ENCODE data around the gene FNTB. TPM values are rescaled to one million over a fixed set of nuclear protein-coding genes. Genes with fewer than 3 reads are reported as not detected.

Gene FNTB
- total RNA-seq, 2 donors from 2014 or later: 17.2 to 30.9 TPM

DNA sequence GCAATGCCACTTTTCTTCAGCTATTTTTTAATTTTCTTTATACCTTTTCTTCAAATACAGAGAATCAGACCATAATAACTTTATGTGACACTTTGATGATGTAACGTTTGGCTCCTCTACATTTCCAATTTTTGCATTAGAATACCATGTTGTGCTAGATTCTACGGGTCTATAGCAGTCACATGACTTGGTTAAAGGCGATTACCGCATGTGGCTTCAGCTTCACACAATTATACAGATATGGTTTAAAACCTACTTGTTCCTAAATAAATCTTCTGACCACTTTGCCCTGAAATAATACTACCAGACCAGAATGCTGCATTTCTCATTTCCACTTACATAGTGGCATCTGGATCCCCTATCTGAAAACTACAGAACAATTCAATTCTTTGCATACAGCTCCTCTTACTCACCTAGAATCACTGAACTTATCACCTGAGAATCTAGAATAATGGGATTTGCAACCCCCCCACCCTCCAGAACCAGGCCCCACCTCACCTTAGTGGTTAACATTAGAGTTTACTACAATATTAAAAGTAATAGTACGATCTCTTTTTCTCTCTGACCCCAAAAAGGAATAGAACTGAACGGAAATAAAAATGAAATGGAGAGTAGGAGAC, 114.3 kb downstream of the FNTB start:
- Mint-ChIP-seq H3K36me3 (peaks cover 18 to 24% of the 10 kb centered on the region in 2 donors), H3K9me3 (no peaks in the 10 kb centered on the region), H3K27ac (peak overlapping the region; percentile 87 to 98)
- no peak for ATAC-seq
- no peak for DNase-seq (ENCODE audit: low spot score in 2 of 2)

DNA sequence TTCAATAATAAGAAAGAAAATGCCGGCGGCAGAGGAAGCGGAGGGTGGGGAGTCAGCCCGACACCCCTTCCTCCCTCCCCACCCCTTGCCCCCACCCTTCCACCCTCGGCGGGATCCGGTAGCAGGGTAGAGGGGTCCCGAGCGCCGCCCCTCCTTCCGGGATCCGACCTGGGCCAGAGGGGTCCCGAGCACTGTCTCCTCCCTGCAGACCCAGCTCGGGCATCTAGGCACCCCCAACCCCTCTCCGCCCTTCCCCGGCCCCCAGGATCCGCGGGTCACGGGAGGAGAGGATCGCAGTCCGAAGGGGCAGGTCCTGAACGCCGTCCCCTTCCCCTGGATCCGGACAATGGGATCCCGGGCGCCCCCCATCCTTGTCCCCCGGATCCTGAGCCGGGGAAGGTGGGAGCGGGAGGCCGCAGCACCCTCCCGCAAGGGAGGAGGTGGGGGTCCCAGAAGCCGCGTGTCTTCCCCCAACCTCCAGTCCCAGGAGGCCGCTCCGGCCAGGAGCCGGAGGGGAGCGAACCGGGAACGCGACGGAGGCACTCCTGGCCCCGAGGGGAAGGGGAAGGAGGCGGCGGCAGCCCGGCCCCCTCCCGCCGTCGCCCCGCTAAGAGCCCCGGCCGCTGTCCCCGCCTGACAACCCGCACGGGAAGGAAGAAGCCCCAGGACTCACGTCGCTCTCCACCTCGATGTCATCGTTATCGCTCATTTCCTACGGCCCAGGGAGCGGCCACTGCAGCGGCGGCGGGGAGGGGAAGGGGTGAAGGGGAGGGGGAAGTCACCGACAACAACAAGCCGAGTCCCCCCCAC, 115.1 kb downstream of the FNTB start:
- peak; percentile 25 to 65 for DNase-seq (ENCODE audit: low spot score in 2 of 2)
- H3K9me3 Mint-ChIP-seq: no peaks in the 10 kb centered on the region
- peaks cover 16 to 17% of the 10 kb centered on the region in 2 donors for H3K36me3 Mint-ChIP-seq
- no peak for ATAC-seq
- H3K27ac Mint-ChIP-seq: peak overlapping the region; percentile 87 to 98

GRCh38 chr14:65102441-65103149, 115.9 kb downstream of the FNTB start, which contains the start of gene MAX:
MAX (minus strand) TSS chr14:65102517; CDS start chr14:65102339, 178 bp downstream.
- ATAC-seq: peak; percentile 93 to 97
- peaks cover 16 to 17% of the 10 kb centered on the region in 2 donors for H3K36me3 Mint-ChIP-seq
- H3K27ac Mint-ChIP-seq: peak within 1 kb of the TSS; percentile 87 to 98
- peak; percentile 97 to 98 for DNase-seq (ENCODE audit: low spot score in 2 of 2)
- H3K9me3 Mint-ChIP-seq: no peaks in the 10 kb centered on the region

DNA sequence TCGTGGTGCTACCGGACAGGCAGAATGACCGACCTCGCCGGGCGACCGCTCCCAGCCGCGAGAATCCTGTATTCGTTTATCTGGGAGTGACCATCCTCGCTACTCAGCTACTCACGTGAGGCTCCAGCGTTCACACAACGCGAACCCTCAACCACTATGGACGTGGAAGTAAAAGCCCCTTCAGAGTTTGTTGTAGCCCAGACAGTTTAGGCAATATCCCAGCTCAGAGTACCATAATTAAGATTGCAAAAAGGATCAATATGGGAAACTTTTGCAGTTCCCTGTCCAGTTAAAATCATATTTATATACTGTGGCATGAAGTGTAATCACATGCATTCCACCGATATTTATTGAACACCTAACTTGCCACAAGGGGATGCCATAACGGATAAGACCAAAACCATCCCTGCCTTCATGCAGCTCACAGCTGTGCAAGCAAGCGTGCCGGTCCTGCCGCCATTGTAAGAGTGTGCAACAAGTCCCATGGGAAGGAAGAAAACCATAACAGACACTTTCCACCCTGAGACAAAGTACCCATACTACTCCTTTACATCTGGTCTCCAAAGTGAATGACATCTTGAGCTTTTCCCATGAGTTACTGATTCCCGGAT, 116.6 kb downstream of the FNTB start:
- peaks cover 16 to 17% of the 10 kb centered on the region in 2 donors for H3K36me3 Mint-ChIP-seq
- ATAC-seq: no peak
- no peaks in the 10 kb centered on the region for H3K9me3 Mint-ChIP-seq
- H3K27ac Mint-ChIP-seq: peak overlapping the region; percentile 45 to 87
- DNase-seq (ENCODE audit: low spot score in 2 of 2): no peak

DNA sequence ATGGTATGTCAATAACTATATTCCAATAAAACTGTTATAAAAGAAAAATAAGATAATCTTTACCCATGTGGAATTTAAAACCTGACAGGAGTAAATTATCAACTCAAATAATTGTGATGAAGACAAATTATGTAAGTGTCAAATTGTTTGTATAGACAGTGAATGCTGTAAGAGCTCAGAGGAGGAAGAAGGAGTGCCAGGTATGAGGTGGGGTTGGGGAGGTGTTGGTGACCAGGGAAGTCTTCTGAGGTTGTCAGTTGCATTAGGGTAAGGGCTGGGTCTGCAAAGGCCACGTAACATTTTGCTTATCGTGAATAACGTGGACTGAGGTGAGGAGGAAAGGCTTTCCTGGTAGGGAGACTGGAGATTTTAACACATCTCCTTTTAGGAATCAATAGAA, 118.1 kb downstream of the FNTB start:
- ATAC-seq (no peak), DNase-seq (ENCODE audit: low spot score in 2 of 2) (no peak)
- Mint-ChIP-seq H3K27ac (no peak overlapping the region), H3K9me3 (no peaks in the 10 kb centered on the region), H3K36me3 (peaks cover 16 to 17% of the 10 kb centered on the region in 2 donors)

DNA sequence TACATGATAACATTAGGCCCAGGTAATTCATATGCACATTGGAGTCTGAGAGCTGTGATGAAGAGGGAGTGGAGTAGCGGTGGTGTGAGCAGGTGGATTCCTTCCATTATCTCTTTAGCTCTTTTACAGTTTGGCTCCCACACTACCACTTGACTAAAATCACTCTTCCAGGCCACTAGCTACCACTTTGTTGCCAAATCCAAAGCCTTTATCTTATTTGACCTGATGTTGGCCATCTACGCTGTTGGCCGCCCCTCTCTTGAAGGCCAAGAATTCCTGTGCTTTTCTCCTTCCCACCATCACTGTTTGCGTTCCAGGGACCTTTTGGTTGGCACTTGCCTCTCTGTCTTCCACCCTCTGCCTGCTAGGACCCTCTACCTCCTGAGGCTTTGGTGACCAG, 119.6 kb downstream of the FNTB start:
- no peak for ATAC-seq
- no peak for DNase-seq (ENCODE audit: low spot score in 2 of 2)
- Mint-ChIP-seq H3K27ac (no peak overlapping the region), H3K9me3 (no peaks in the 10 kb centered on the region), H3K36me3 (peaks cover 7% of the 10 kb centered on the region in 2 donors)

GRCh38 chr14:65106736-65107135, 120.0 kb downstream of the FNTB start:
- Mint-ChIP-seq H3K36me3 (peaks cover 6% of the 10 kb centered on the region in 2 donors), H3K27ac (no peak overlapping the region), H3K9me3 (no peaks in the 10 kb centered on the region)
- ATAC-seq (no peak), DNase-seq (ENCODE audit: low spot score in 2 of 2) (no peak)

DNA sequence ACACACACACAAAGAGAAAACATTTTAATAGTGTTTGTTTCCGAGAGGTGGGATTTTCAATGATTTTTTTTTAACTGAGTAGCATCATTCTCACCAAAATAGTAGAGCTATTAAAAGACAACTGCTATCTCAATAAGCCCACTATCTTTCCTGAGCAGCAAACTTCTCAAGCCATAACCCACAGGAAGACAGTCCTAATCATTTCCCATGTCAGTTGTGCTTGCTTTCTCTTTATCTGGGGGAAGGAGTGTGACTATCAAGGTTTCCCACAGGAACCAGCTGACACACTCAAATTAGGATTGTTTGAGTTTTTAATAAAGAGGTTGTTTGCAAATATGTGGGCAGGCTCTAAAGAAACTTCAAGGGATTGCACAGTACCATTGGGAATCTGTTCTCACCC, 120.5 kb downstream of the FNTB start:
- ATAC-seq: no peak
- Mint-ChIP-seq H3K9me3 (no peaks in the 10 kb centered on the region), H3K27ac (no peak overlapping the region), H3K36me3 (peaks cover 4% of the 10 kb centered on the region in 2 donors)
- DNase-seq (ENCODE audit: low spot score in 2 of 2): no peak

GRCh38 chr14:65109357-65109756, 122.7 kb downstream of the FNTB start:
- DNase-seq (ENCODE audit: low spot score in 2 of 2): no peak

DNA sequence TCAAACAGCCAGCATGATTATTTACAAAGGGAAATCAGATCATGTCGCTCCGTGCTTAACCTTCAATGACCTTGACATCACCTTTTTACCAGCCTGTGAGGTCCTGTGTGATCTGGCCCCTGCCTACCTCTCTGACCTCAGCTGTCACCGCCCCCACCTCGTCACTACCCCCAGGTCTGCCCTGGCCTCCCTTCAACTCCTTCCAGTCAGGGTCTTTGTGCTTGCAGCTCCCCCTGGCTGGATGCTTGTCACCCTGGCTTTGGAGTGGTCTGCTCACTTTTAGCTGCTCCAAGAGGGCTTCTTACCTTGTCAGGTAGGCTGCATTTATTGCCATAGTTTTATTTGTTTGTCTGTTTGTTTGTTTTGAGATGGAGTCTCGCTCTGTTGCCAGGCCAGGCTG, 123.8 kb downstream of the FNTB start:
- no peaks in the 10 kb centered on the region for H3K9me3 Mint-ChIP-seq
- ATAC-seq: no peak
- no peak overlapping the region for H3K27ac Mint-ChIP-seq
- DNase-seq (ENCODE audit: low spot score in 2 of 2): no peak
- H3K36me3 Mint-ChIP-seq: no peaks in the 10 kb centered on the region

More at GRCh38 chr14:65109357-65109756, 122.7 kb downstream of the FNTB start:
- ATAC-seq: no peak
- Mint-ChIP-seq H3K9me3 (no peaks in the 10 kb centered on the region), H3K36me3 (no peaks in the 10 kb centered on the region), H3K27ac (peak overlapping the region in 1 of 2 donors; percentile 22)

Other genes starting within 250 kb of the FNTB start
- gene SPTB, start 107.0 kb upstream of the FNTB start, total RNA-seq: under 1 TPM; 0.41 to 0.66 TPM
- 10 to 100 TPM; 28.4 to 67.5 TPM for gene CHURC1, start 72.4 kb upstream of the FNTB start, total RNA-seq
- gene GPX2, start 44.1 kb upstream of the FNTB start, total RNA-seq: not detected
- 1 to 10 TPM; 6.5 to 7.0 TPM for gene RAB15, start 14.6 kb upstream of the FNTB start, total RNA-seq
- 100 to 1,000 TPM in 1 of 2 donors, 10 to 100 TPM in 1; 84.2 to 107 TPM for gene MAX, start 115.6 kb downstream of the FNTB start, total RNA-seq

Measured in activated naive CD4-positive, alpha-beta T cell treated with anti-CD3 and anti-CD28 coated beads, Interleukin-2, amount 50 U/mL, for 72 hours (primary cell).